Measurements from ENCODE around the gene NFU1. TPM values are rescaled to one million over a fixed set of nuclear protein-coding genes. Genes with fewer than 3 reads are reported as not detected.
"Not testable (repeated sequence)": the region's sequence is repeated elsewhere in the genome, so short reads cannot be mapped to it uniquely, and the experiment has no call there.

The NFU1 gene
- total RNA-seq, 1 donor from 2014 or later, result 56.7 TPM

DNA sequence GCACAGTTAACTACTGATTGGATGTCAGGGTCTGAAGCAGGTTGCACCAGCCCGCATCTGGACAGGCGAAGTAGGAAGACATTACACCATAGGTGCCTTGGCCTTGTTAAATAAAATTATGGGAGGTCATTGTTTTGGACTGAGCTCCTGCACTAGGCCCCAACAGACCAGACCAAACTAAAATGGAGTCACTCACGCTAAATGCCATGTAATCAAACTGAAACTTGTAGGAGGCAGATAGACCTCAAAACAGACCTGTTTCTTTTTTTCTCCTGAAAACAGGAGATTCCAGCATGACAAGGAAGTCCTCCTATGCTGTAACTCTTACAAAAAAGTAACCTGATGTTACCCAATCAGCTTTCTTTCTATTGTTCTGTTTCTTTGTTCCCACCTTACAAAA, 15.5 kb upstream of the NFU1 start:
- DNase-seq (ENCODE audit: low spot score in 2 of 2) (no peak), FAIRE-seq (no peak)

DNA sequence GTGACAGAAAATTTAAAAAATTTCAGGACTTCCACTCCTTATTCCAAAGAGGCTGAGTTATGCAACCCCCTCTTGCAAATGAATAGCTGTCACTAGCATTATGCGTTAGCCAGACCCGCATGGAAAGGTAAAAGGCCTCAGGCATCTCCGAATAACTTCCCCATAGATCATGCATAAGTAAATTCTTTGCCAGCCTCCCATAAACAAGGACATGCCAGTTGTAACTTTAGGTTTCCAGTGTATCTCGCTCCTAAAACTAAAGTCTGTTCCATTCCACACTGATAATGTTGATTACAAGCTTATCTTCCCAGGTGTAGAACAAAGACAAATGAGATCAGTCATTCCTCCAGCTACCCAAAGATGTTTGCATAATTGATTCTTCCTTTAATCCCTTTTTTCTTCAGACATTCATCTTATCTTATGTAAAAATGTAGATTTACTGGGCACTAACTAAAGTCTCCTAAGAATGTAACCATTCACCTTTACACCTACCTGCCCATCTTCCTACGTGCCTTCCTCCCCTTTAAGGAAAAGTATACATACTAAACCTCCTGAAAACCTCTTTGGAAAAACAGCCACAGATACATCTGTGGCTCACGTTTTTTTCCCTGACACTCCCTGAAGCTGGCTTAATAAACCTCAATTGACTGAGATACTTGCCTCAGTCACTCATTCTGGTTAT, 13.6 kb upstream of the NFU1 start:
- DNase-seq (ENCODE audit: low spot score in 2 of 2) (no peak), FAIRE-seq (no peak)

GRCh38 chr2:69449906-69450305, 12.7 kb upstream of the NFU1 start:
- DNase-seq (ENCODE audit: low spot score in 2 of 2), result no peak
- no peak for FAIRE-seq

- not testable (repeated sequence) for DNase-seq (ENCODE audit: low spot score in 2 of 2); FAIRE-seq
Observed at GRCh38 chr2:69443673-69444072, 6.4 kb upstream of the NFU1 start.

DNA sequence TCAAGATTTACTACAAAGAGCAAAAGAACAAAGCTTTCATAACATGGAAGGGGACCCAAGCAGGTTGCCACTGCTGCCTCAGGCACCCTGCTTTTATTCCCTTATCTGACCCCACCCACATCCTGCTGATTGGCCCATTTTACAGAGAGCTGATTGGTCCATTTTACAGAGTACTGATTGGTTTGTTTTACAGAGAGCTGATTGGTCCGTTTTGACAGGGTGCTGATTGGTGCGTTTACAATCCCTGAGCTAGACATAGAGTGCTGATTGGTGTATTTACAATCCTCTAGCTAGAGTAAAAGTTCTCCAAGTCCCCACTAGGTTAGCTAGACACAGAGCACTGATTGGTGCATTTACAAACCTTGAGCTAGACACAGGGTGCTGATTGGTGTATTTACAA, 2.3 kb upstream of the NFU1 start:
- DNase-seq (ENCODE audit: low spot score in 2 of 2); FAIRE-seq: not testable (repeated sequence)

GRCh38 chr2:69438580-69438979, 1.3 kb upstream of the NFU1 start:
- DNase-seq (ENCODE audit: low spot score in 2 of 2), result no peak
- FAIRE-seq, result no peak

- peak; percentile 50 to 70 for DNase-seq (ENCODE audit: low spot score in 2 of 2)
- no peak for FAIRE-seq
Observed at GRCh38 chr2:69437751-69438154, 518 bp upstream of the NFU1 start.

DNA sequence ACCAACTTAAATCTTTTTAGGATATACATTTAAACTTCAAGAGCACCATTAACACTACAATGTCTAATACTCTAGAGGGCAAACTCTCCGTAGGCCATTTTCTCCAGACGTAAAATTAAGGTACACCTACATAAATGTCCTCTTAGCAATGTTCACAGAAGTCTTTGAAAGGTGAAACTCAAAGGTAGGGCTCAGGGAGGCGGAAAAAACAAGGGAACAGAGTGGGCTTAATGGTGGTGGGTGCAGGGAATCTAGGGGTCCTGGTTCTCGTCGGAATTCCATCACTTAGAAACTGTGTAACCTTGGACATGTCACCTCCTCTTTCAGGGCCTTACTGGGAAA, 668 bp downstream of the NFU1 start:
- DNase-seq (ENCODE audit: low spot score in 2 of 2), result no peak
- no peak for FAIRE-seq

GRCh38 chr2:69434753-69435152, 2.5 kb downstream of the NFU1 start:
- no peak for DNase-seq (ENCODE audit: low spot score in 2 of 2)
- FAIRE-seq, result no peak

- FAIRE-seq, result no peak
Observed at GRCh38 chr2:69429491-69430183, 7.6 kb downstream of the NFU1 start.

GRCh38 chr2:69428981-69429380, 8.3 kb downstream of the NFU1 start:
- no peak for DNase-seq (ENCODE audit: low spot score in 2 of 2)
- FAIRE-seq, result no peak

More at GRCh38 chr2:69429491-69430183, 7.6 kb downstream of the NFU1 start:
- no peak for DNase-seq (ENCODE audit: low spot score in 2 of 2)

- FAIRE-seq (no peak), DNase-seq (ENCODE audit: low spot score in 2 of 2) (no peak)
Observed at GRCh38 chr2:69424419-69424818, 12.8 kb downstream of the NFU1 start.

DNA sequence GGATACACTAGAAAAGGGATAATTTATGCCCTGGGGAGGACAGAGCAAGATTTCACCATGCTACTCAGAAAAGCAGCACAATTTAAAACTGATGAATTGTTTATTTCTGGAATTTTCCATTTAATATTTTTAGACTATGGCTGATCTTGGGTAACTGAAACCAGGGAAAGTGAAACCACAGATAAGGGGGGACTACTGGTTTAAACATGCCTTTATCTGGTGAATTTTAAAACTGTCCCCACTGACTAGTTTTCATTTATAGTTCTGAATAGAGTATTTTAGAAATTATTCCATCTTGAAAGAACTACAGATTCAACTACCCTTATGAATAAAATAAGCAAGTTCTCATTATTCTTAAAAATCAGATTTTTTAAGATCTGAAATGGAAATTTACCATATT, 15.0 kb downstream of the NFU1 start:
- DNase-seq (ENCODE audit: low spot score in 2 of 2), result no peak
- peak; percentile 58 for FAIRE-seq

- FAIRE-seq; DNase-seq (ENCODE audit: low spot score in 2 of 2): not testable (repeated sequence)
Observed at GRCh38 chr2:69419111-69419510, 18.1 kb downstream of the NFU1 start.

GRCh38 chr2:69416147-69416546, 21.1 kb downstream of the NFU1 start:
- peak; percentile 21 for FAIRE-seq

DNA sequence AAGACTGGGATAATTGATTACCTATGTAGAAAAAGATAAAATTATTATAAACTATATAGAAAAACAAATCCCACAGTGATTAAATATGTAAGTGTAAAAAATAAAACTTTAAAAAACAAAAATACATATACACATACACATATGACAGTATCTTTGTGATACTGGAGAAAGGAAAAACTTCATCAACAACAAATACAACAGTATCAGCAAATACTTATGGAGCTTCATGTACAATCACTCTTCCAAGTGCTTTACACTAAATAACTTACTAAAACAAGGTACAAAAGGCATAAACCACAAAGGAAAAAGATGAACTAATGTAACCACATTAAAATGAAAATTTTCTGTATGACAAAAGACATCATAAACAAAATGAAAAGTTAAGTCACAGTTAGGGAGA, 26.1 kb downstream of the NFU1 start:
- no peak for FAIRE-seq
- DNase-seq (ENCODE audit: low spot score in 2 of 2), result no peak

More at GRCh38 chr2:69416147-69416546, 21.1 kb downstream of the NFU1 start:
- DNase-seq (ENCODE audit: low spot score in 2 of 2), result no peak

DNA sequence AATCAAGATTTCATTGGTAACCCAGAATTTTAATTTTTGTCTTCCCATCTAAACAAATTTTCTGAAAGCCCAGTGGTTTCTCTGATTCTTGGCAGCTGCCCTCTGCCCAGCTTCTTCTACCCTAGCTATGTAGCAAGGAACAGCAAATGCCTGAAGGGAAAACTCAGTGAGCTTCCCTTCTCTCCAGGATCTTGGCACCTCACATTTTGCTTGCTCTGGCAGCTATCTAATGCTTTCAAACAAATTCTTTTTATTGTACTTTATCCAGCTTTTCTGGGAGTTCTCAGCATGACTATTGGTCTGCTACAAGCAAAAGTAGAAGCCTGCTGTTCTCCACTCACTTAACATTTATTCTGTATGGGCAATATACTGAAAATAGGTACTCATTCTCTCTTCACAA, 31.9 kb downstream of the NFU1 start:
- DNase-seq (ENCODE audit: low spot score in 2 of 2) (no peak), FAIRE-seq (no peak)

DNA sequence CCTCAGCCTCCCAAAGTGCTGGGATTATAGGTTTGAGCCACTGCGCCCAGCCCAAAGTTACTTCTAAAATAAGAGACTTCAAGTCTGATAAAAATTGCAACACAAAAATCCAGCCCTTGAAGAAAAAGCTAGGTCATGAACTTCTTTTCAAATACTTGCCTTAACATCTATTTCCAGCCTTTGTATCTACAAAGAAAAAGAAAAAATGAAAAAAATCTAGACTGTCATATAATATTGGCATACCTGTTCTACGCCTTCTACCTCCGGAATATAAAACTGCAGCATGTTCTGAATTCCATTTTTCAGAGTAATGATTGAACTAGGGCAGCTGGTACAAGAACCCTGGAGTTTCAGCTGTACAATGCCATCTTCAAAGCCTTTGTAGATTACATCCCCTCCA, 37.1 kb downstream of the NFU1 start:
- FAIRE-seq (no peak), DNase-seq (ENCODE audit: low spot score in 2 of 2) (no peak)

GRCh38 chr2:69397234-69397633, 40.0 kb downstream of the NFU1 start:
- no peak for FAIRE-seq
- DNase-seq (ENCODE audit: low spot score in 2 of 2), result no peak

DNA sequence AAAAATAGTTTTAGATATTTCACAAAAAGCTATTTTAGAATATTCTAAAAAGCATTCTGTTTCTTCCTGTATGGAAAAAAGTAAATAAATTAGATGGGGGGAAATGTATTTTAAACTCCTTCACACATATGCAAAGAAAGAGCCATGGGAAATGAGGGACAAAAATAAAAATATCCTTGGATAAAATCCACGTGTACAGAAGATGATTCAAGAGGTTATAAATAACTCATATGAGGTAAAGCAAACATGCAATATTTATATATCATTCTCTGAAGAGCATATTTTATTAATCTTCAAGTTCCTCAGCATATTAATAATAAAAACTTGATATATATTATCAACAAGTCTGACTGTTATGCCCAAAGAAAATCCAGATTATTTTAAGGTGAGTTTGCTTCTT, 41.4 kb downstream of the NFU1 start:
- FAIRE-seq, result no peak
- no peak for DNase-seq (ENCODE audit: low spot score in 2 of 2)

DNA sequence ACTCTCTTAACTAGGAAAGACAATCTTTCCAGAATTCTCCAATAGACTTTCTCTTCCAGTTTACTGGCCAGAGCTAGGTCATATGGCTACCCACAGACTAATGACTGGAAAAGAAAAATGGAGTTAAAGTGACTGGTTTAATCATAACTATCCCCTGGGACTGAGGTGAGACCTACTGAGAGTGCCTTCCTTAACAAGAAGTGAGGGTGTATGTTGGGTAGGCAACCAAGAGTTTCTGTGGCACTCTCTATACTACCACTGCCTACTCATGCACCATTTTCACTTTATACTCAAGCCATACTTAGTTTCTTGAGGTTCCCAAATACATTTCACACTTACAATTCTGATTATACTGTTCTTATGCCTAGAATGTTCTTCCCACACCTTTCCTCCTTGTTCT, 43.3 kb downstream of the NFU1 start:
- FAIRE-seq, result no peak

DNA sequence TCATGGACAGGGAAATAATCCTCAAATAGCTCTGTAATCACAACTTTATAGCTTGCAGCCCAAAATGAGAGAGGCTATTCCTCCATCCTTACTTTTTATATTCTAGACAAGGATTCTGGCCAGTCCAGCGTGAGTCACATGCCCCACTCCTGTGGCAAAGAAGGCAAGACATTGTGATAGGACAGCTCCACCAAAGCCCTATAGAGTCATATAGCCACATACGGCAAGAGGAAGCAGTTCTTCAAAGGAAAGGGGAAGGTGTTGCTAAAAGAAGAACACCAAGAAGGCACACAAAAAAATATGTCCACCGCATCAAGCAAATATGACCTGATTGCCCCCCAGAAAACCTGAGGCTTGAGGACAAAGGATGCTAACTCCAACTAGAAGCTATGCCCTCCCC, 46.8 kb downstream of the NFU1 start:
- FAIRE-seq (no peak), DNase-seq (ENCODE audit: low spot score in 2 of 2) (no peak)

More for the DNA sequence above, 43.3 kb downstream of the NFU1 start:
- DNase-seq (ENCODE audit: low spot score in 2 of 2), result no peak

Data from frontal cortex (tissue), 4 donors.